B cell (primary cell): ENCODE data around the gene BMP10. TPM values are rescaled to one million over a fixed set of nuclear protein-coding genes. Genes with fewer than 3 reads are reported as not detected.

Source experiments
- ATAC-seq: fragments of 200-7000 bp; cut with Tn5 transposase; one replicate; pipeline ENCODE4 v1.10.0; 2021; ENCODE audit warnings: low read depth, mild to moderate bottlenecking, moderate number of reproducible peaks, moderate library complexity
- CTCF ChIA-PET: fragments of 350-600 bp; sonication (Branson Sonifier 250); formaldehyde crosslinking; loops from one replicate; lab custom pipeline; 2021; ENCODE audit warnings: antibody characterized with exemption, inconsistent platforms; lab: Charles Lee
- POLR2A ChIA-PET: fragments of 350-600 bp; sonication (Branson Sonifier 250); formaldehyde crosslinking; loops from one replicate; lab custom pipeline; 2021; ENCODE audit warnings: antibody characterized with exemption; lab: Charles Lee
- DNase-seq: peaks from one replicate; pipeline ENCODE4 v3.0.0; 2013
- H2AFZ ChIP-seq: 2 replicates; pipeline ENCODE4 v1.6.1; 2012; ENCODE audit warnings: mild to moderate bottlenecking, low read depth, low read length; ENCODE audit not compliant: insufficient read depth, poor library complexity, severe bottlenecking
- H3K27ac ChIP-seq, 2 donors: 1 replicate in 1 of 2; 2 replicates in 1 of 2; pipeline ENCODE4 v1.5.1; 2012 to 2013; ENCODE audit warnings: low read length in 2 of 2, mild to moderate bottlenecking in 2 of 2, moderate library complexity in 1 of 2
- H3K27me3 ChIP-seq, 4 experiments: fragments of 200-600 bp in 1 of 4; sonication (generic) in 1 of 4; replicated peaks in 1 of 4; 1 replicate in 2 of 4; 2 replicates in 2 of 4; pipeline versions ENCODE4 v1.6.1 to v1.7.0; 2013 to 2016; ENCODE audit warnings: low read length in 3 of 4, mild to moderate bottlenecking in 2 of 4, mixed read lengths in 1 of 4, moderate library complexity in 1 of 4; ENCODE audit not compliant: insufficient read depth in 4 of 4, control insufficient read depth in 3 of 4; ENCODE audit errors: control extremely low read depth in 1 of 4
- H3K36me3 ChIP-seq, 2 experiments: replicated peaks in 1 of 2; 1 replicate in 1 of 2; 2 replicates in 1 of 2; pipeline versions ENCODE4 v1.6.1 to v1.7.1; 2013; ENCODE audit warnings: low read length in 1 of 2; ENCODE audit not compliant: insufficient read depth in 2 of 2, control insufficient read depth in 1 of 2; ENCODE audit errors: control extremely low read depth in 1 of 2, extremely low read depth in 1 of 2
- H3K4me1 ChIP-seq, 2 donors: fragments of 200-600 bp in 1 of 2; sonication (generic) in 1 of 2; 1 replicate in 1 of 2; 2 replicates in 1 of 2; pipeline versions ENCODE4 v1.5.1 to v1.6.1; 2013 to 2017; ENCODE audit warnings: low read length in 2 of 2; ENCODE audit not compliant: control insufficient read depth in 2 of 2, insufficient read depth in 2 of 2
- H3K4me2 ChIP-seq: replicated peaks from 2 replicates; pipeline ENCODE3; 2012; ENCODE audit warnings: mild to moderate bottlenecking, low read depth, low read length; ENCODE audit not compliant: poor library complexity, severe bottlenecking
- H3K4me3 ChIP-seq, 5 experiments: fragments of 200-600 bp in 1 of 5; sonication (generic) in 1 of 5; 1 replicate in 3 of 5; 2 replicates in 2 of 5; pipeline versions ENCODE4 v1.5.1 to v1.7.0; 2011 to 2016; ENCODE audit warnings: low read length in 4 of 5, mild to moderate bottlenecking in 4 of 5, low read depth in 2 of 5, control low read depth in 1 of 5, moderate library complexity in 1 of 5; ENCODE audit not compliant: insufficient read depth in 1 of 5; ENCODE audit errors: control extremely low read depth in 1 of 5, extremely low read depth in 1 of 5
- H3K79me2 ChIP-seq: fragments of 200-600 bp; sonication (generic); one replicate; pipeline ENCODE4 v1.6.0; 2016; ENCODE audit warnings: low read length; ENCODE audit not compliant: control insufficient read depth, insufficient read depth
- H3K9ac ChIP-seq: fragments of 200-600 bp; sonication (generic); 2 replicates; pipeline ENCODE4 v1.6.1; 2017; ENCODE audit warnings: mild to moderate bottlenecking, low read length, moderate library complexity
- H3K9me3 ChIP-seq, 3 donors: one replicate each; pipeline versions ENCODE4 v1.6.1 to v1.7.1; 2013; ENCODE audit warnings: low read length in 2 of 3; ENCODE audit not compliant: control insufficient read depth in 2 of 3, insufficient read depth in 1 of 3; ENCODE audit errors: control extremely low read depth in 1 of 3
- H4K20me1 ChIP-seq: 2 replicates; pipeline ENCODE4 v1.6.0; 2012; ENCODE audit warnings: mild to moderate bottlenecking, low read length; ENCODE audit not compliant: insufficient read depth, control insufficient read depth, poor library complexity, severe bottlenecking
- H3K27ac Mint-ChIP-seq: one replicate; pipeline ENCODE4 v1.8.0; 2021; ENCODE audit warnings: mixed read lengths
- H3K27me3 Mint-ChIP-seq: one replicate; pipeline ENCODE4 v1.8.0; 2021; ENCODE audit warnings: mixed read lengths
- H3K4me1 Mint-ChIP-seq: one replicate; pipeline ENCODE4 v1.8.0; 2021; ENCODE audit warnings: mixed read lengths
- H3K4me3 Mint-ChIP-seq: one replicate; pipeline ENCODE4 v1.8.0; 2021; ENCODE audit warnings: mixed read lengths
- H3K9me3 Mint-ChIP-seq: one replicate; pipeline ENCODE4 v1.8.0; 2022; ENCODE audit warnings: mixed read lengths; ENCODE audit not compliant: insufficient read depth
- CTCF ChIP-seq: fragments of 200-600 bp; IDR thresholded peaks from one replicate; pipeline ENCODE4 v1.8.0; 2022; ENCODE audit warnings: antibody characterized with exemption, mild to moderate bottlenecking
- EZH2 ChIP-seq: IDR thresholded peaks from 2 replicates; pipeline ENCODE4 v1.6.1; 2012; ENCODE audit warnings: borderline replicate concordance, low read depth, mild to moderate bottlenecking, moderate library complexity, low read length; ENCODE audit not compliant: insufficient read depth, poor library complexity, severe bottlenecking
- WGBS: methylation state at CpG from one replicate; pipeline ENCODE4 v1.1.5; 2013; ENCODE audit warnings: missing lambda C conversion rate; ENCODE audit not compliant: insufficient coverage; 5-methylcytosine and 5-hydroxymethylcytosine counted together
- intact Hi-C: fragments of 100-400 bp; cut with micrococcal nuclease; formaldehyde crosslinking; loops from one replicate; pipeline ENCODE4 v1.10.0; 2022
- polyA plus RNA-seq: library from polyadenylated mRNA; depleted of rRNA; stranded (reverse); fragments of >200 nt; gene quantifications from 2 replicates; pipeline ENCODE4 v1.2.3, GENCODE V29; 2012
- total RNA-seq, 2 donors: library from RNA; stranded (reverse); fragments of 120-200 nt in 1 of 2; gene quantifications; 1 replicate in 1 of 2; 2 replicates in 1 of 2; pipeline versions ENCODE4 v1.2.3 to v1.2.4, GENCODE V29; 2013 to 2022

BMP10 gene
- total and polyA plus RNA-seq, 2 donors (not counting 1 experiment from before 2014, with no cell fraction given), result not detected

- no peak for ATAC-seq
- Histone ChIP-seq H3K36me3 (no peaks in the 10 kb centered on the region), H2AFZ (no peak overlapping the region), H3K27me3 (no peaks in the 10 kb centered on the region), H3K79me2 (no peaks in the 10 kb centered on the region), H4K20me1 (no peaks in the 10 kb centered on the region), H3K4me1 (peaks cover 0 to 7% of the 10 kb centered on the region in 2 donors), H3K4me2 (no peak overlapping the region), H3K27ac (no peak overlapping the region), H3K9ac (no peak overlapping the region), H3K4me3 (no peak overlapping the region), H3K9me3 (no peaks in the 10 kb centered on the region)
- ChIA-PET POLR2A (no interaction called here), CTCF (interaction anchor here (0.7 kb wide), 1 partner anchor 173 kb away, joined by 3 read pairs; no protein-coding TSS in a partner anchor)
- Mint-ChIP-seq H3K9me3 (no peaks in the 10 kb centered on the region), H3K27me3 (no peaks in the 10 kb centered on the region), H3K4me1 (no peaks in the 10 kb centered on the region), H3K4me3 (no peak overlapping the region), H3K27ac (no peak overlapping the region)
- no CpG with 5 or more reads among the region's 4 CpGs for WGBS
- intact Hi-C loops, result no loop called here
- TF ChIP-seq EZH2, result no peak
- no peak for TF ChIP-seq CTCF
- no peak for DNase-seq
Measured at GRCh38 chr2:68915393-68915792, 44.2 kb upstream of the BMP10 start.

GRCh38 chr2:68913359-68913758 is 42.2 kb upstream of the BMP10 start:
- intact Hi-C loops, result no loop called here
- ChIA-PET POLR2A (no interaction called here), CTCF (interaction anchor here (1.0 to 3.9 kb wide), 4 partner anchors 12 to 450 kb away, joined by 3 to 22 read pairs (median 18); no protein-coding TSS in a partner anchor)

More at GRCh38 chr2:68913359-68913758, 42.2 kb upstream of the BMP10 start:
- Histone ChIP-seq H3K79me2 (no peaks in the 10 kb centered on the region), H3K9ac (no peak overlapping the region), H3K36me3 (no peaks in the 10 kb centered on the region), H3K27me3 (no peaks in the 10 kb centered on the region), H4K20me1 (no peaks in the 10 kb centered on the region), H2AFZ (no peak overlapping the region), H3K4me2 (no peak overlapping the region), H3K4me3 (no peak overlapping the region), H3K9me3 (peaks cover 0 to 5% (median 0%) of the 10 kb centered on the region in 3 donors), H3K27ac (no peak overlapping the region), H3K4me1 (peaks cover 8 to 18% of the 10 kb centered on the region in 2 donors)
- ATAC-seq (no peak), DNase-seq (no peak)
- TF ChIP-seq CTCF (no peak), EZH2 (no peak)
- H3K9me3 Mint-ChIP-seq, result no peaks in the 10 kb centered on the region
- no CpG with 5 or more reads among the region's 3 CpGs for WGBS
- H3K4me3 Mint-ChIP-seq, result no peak overlapping the region
- no peaks in the 10 kb centered on the region for H3K27me3 Mint-ChIP-seq
- peaks cover 11% of the 10 kb centered on the region for H3K4me1 Mint-ChIP-seq
- no peak overlapping the region for H3K27ac Mint-ChIP-seq
